HG02763 (cell line): ENCODE measurements around the gene LRRC15.

Source experiments
- ATAC-seq: cut with Tn5 transposase; IDR thresholded peaks from one replicate; pipeline ENCODE4 v1.9.1; 2021; ENCODE audit warnings: mild to moderate bottlenecking, moderate library complexity; ENCODE audit not compliant: unreplicated experiment

Gene LRRC15

DNA sequence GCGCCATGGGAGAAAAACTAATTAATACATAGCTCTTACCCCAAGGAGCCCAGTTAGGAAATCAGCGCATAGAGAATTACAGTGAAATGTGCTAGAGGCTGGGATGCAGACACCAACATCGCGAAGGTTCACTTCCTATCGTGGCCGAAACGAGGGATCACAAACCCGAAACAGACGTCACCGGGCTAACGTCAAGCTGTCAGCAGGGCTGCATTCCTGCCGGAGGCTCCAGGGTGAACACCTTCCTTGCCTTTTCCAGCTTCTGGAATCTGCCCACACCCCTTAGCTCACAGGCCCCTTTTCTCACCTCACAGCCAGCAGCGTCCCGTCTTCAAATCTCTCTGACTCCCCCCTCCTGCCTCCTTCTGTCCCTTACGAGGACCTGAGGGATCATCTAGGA lies 16.5 kb upstream of the LRRC15 start:
- no peak for ATAC-seq

GRCh38 chr3:194384569-194385001 lies 15.0 kb upstream of the LRRC15 start:
- no peak for ATAC-seq

DNA sequence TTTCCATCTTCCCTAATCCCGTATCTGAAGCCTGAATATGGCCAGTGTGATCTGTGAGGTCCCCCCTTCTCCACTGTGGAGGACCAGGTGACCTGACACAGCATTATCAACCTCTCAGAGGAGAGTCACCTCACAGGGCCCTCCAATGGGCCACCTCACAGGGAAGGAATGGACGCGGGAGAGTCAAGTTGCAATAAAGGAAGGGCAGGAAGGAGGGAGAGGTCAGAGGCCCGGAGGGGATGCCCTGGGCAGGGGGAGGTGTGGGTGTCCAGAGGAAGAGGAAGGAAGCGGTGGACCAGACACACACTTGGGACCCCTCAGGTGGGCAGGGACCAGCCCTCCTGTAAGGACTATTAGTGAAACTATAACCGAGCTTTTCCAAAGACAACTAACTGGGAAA lies 14.6 kb upstream of the LRRC15 start:
- ATAC-seq = no peak

- no peak for ATAC-seq
These were observed 13.9 kb upstream of the LRRC15 start for GRCh38 chr3:194383276-194383940.

DNA sequence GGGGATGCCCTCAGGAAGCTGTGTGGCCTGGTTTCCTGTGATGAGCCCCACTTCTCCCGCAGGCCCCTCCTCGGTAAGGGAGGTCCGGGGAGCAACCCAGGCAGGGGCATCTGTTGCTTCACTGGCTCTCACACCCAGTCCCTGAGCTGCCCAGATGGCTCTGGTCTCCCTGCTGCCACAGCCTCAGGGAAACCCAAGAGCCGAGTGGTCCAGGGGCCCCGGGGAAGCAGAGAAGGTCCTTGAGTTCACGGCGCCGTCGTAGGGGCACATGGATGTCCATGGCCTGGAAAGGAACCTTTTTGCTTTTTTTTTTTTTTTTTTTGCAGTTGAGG lies 13.3 kb upstream of the LRRC15 start:
- no peak for ATAC-seq

DNA sequence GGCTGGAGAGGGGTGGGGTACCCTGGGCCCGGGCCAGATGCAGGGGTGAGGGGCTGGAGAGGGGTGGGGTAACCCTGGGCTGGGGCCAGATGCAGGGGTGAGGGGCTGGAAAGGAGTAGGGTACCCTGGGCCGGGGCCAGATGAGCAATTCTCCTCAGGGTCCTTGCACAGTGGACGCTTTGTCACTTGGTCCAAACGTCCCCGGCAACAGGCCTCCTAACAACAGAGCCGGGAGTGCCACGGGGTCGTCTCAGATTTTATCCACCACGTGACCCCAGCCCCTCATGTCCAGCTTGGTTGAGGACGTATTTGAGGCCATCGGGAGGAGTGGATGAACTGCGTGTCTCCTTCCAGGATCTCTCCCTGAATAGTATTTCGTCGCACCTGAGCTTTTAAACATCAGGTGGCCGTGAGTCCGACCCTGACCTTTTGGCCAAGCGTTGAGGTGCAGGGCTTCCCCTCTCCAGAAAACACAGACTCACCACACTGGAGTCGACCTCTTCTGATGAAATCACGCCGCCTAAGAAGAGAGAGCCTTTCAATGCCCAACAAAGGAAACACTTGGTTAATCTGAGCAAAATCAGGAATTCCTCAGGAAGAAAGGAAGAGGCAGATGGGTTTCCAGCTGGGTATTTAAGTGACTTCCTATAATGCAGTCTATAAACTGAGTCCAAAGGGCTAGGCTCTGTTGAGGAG lies 12.8 kb upstream of the LRRC15 start:
- no peak for ATAC-seq

- no peak for ATAC-seq
These were observed 11.9 kb upstream of the LRRC15 start for GRCh38 chr3:194381460-194381875.

- no peak for ATAC-seq
These were observed 10.8 kb upstream of the LRRC15 start for GRCh38 chr3:194380326-194380725.

GRCh38 chr3:194379651-194380050 lies 10.1 kb upstream of the LRRC15 start:
- ATAC-seq = no peak

DNA sequence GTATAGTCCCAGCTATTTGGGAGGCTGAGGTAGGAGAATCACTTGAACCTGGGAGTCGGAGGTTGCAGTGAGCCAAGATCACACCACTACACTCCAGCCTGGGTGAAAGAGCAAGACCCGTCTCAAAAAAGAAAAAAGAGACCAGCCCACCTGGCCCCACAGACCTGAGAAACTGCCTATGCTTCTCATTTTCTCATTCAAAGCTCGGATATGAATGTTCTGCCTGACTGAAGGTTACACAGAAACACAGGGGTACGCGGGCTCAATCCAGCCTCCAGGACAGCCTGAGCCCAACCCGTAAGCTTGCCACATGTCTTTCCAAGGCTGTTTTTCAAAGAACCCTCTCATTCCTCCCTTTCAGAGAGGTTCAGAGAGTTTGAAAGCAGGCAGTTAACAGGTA lies 9.7 kb upstream of the LRRC15 start:
- no peak for ATAC-seq

DNA sequence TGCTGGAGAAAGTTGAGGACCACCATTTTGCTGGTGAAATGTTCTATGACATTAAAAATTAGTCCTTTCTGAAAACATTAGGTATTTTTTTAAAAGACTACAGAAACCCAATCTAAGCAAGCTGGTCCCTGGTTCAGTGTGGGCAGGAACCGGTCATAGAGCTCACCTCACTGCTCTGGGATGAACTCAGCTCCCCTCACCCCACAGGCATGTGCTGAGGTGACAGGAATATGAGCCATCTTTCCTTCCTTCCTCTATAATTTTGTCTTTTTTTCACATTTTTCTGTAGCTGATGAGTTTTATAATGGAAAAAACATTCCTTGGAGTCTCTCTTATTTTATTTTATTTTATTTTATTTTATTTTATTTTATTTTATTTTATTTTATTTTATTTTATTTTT lies 8.2 kb upstream of the LRRC15 start:
- ATAC-seq = no peak

GRCh38 chr3:194376241-194376560 lies 6.7 kb upstream of the LRRC15 start:
- ATAC-seq = no peak

DNA sequence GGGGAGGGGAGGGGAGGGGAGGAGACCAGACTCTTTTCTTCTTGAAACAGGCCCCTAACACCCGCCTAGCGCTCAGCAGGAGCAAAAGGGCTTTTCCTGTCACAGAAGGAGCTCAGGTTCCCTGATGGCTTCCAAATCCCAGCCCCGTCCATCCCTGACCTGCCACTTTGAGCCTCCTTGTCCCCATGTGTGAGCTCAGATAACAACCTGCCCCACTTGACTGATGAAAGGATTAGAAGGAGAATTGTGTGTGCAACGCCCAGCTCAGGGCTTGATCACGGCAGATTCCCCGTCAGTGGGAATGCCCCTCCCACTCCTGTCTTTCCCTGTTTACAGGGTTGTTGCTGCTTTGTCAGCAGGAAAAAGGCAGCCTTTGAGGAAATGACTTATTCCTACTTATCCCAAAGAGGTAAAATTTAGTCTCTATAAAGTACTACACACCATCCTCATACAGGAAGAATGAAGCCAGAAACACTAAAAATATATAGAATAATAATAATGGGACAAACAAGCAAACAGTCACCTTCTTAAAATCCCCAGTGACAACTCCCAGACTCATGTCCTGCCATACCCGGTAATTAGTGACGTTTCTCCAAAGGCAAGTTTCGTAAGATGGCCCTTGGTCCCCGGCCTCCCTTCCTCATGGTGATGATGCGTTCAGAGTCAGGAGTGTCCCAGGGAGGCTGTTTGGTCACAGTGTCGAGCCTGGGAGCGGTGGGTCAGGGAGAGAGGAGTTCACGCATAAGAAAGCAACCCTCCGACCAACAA lies 6.1 kb upstream of the LRRC15 start:
- no peak for ATAC-seq

DNA sequence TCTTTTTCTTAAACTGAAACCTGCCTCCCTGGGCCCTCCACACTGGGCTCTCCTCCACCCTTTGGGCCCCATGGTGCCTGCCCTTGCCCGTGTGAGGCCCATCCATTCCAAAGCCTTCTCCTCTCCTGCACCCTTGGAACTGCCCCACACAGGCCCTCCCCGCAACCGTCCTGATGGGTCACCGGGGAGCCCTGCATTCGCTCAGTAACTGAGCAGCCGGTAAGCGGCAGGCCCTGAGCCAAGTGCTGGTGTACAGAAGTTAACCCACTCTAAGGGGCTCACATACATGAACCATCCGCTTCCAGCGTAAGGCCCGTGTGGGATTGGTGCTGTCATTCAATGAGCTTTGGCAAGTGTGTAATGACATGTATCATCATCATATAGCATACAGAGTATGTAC lies 5.4 kb upstream of the LRRC15 start:
- no peak for ATAC-seq

DNA sequence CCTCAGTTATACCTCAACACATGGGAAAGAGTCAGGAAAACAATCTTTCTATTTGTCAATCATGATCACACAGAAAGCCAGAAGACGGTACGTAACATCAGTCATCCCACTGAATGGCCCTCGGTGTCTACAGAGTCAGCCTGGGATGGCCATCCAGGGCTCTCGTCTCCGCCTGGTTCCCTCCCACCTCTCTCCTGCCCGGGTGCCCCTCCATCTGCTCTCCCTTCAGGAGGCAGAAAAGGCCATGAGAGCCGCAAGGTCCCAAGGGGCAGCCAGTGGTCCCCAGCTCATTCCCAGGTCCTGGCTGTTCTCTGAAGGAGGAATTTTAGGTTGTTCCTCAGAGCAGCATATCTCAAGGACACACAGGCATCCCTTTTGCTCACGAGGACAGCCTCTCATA lies 4.4 kb upstream of the LRRC15 start:
- no peak for ATAC-seq

- ATAC-seq = no peak
These were observed 3.5 kb upstream of the LRRC15 start for GRCh38 chr3:194373028-194373427.

DNA sequence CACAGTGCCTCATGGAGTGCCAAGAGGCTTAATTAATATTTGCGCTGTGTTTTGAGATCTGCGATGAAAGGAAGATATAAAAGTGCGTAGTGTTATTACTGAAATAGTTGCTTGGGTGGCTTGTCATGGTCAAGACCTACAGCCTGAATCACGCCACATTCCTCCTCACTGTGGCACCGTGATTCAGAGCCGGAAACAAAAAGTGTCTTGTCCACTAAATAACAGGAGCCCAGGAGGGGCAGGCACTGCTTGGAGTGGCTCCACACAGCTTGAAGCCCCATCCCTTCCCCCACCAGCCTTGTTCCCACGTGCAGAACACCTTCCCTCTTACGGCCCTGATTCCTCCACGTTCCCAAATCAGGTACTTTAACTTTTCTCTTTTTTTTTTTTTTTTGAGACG lies 1.2 kb upstream of the LRRC15 start:
- no peak for ATAC-seq

DNA sequence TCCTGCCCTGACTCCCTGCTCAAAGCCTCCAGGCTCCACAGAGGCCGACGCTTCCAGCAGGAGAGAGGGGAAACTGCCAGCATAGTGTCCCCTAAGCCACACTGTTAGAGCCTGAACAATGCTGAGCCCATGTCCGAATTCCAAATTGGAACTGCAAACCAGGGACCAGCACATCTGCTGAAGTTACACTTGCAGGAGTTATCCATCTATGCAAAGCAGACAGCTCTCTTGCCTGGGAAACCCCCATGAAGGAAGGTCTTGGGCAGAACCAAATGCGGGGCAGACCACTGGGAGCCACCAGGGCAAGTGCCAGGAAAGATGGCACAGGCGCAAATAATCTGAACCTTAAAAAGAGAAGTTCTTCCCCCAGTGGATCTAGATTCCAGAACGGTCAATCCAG lies 625 bp downstream of the LRRC15 start:
- ATAC-seq = no peak

DNA sequence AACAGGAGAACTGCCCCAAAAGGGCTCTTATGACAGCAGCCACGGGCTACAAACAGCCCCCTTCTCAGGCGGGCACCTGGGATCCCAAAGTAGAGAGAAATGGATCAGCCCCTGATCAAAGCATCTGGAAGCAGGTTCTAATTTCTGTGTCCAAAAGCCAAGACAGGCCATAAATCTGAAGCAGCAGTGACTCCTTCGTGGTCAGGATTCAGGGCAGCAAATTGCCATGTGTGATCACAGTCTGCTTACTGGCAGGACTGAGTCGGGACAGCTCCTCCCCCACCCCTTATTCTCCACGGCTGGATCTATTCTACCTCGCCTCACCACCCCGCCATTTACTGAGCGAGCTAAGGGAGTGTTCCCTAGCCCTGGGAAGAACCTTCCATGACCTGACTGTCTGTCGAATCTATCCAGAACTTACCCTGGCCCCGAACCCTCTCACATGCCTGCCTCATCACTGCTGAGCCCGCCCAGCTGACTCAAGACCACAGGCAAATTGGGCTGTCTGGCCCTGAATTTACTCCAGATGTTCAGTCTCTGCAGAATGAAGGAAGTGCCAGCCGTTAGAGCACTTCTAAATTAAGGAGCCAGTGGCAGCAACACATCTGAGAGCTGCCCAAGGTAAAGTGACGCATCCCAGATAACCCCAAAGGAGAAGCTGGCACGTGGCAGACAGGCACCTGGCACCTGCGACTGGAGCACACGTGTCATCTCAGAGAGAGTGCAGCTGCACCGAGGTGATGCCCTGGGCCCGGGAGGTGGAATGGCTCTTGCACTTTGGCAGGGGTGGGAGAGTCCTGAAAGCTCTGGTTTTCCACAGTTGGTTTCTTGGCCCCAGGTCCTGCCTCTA lies 1.3 kb downstream of the LRRC15 start:
- ATAC-seq = no peak

DNA sequence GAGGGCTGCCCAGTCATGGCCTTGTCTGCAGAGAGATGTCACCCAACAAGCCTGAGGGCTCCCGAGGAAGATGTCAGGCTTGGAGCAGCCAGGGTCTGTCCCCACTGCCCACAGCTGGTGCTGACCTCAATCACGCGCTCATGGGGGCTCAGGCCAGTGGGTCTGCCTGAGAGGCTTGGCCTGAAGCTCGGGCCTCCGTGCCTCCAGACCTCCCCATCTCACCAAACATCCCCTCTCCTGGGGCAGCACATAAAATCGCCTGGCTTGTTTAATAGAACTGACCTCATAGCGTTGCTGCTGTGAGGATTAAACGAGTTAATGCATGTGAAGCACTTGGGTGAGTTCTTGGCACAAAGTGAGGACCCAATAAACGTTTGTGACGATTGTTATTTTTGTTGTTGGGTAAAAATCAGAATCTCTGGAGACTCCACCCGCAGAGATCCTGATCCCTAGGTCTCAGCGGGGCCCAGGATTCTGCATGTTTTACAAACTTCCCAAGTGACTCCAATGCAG lies 3.5 kb downstream of the LRRC15 start:
- ATAC-seq = no peak

GRCh38 chr3:194365526-194365925 lies 4.0 kb downstream of the LRRC15 start:
- no peak for ATAC-seq
